OCI-LY1 (cell line): ENCODE measurements around the gene CD244.

ENCODE experiments used
- EZH2 ChIP-seq: fragments of 200-600 bp; sonication (generic), shearing (Covaris generic); IDR thresholded peaks from 2 replicates; pipeline ENCODE4 v1.8.0; 2017; ENCODE audit warnings: borderline replicate concordance, mixed run types, mild to moderate bottlenecking, antibody characterized with exemption, low read length, moderate library complexity, mixed read lengths
- TF ChIP-seq, protein P1 (sequence below): fragments of 200-600 bp; sonication (generic), shearing (Covaris generic); IDR thresholded peaks from 2 replicates; pipeline ENCODE4 v1.5.1; 2017; ENCODE audit warnings: mild to moderate bottlenecking, antibody characterized with exemption, low read length, moderate library complexity, mixed read lengths

- TF ChIP-seq, protein P1, sequence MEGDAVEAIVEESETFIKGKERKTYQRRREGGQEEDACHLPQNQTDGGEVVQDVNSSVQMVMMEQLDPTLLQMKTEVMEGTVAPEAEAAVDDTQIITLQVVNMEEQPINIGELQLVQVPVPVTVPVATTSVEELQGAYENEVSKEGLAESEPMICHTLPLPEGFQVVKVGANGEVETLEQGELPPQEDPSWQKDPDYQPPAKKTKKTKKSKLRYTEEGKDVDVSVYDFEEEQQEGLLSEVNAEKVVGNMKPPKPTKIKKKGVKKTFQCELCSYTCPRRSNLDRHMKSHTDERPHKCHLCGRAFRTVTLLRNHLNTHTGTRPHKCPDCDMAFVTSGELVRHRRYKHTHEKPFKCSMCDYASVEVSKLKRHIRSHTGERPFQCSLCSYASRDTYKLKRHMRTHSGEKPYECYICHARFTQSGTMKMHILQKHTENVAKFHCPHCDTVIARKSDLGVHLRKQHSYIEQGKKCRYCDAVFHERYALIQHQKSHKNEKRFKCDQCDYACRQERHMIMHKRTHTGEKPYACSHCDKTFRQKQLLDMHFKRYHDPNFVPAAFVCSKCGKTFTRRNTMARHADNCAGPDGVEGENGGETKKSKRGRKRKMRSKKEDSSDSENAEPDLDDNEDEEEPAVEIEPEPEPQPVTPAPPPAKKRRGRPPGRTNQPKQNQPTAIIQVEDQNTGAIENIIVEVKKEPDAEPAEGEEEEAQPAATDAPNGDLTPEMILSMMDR, result no peak
- no peak for TF ChIP-seq EZH2
These were observed 47.6 kb upstream of the CD244 start for GRCh38 chr1:160910170-160910750.
